Skin of body (tissue), 2 donors: ENCODE measurements around the gene GPATCH3. TPM values are rescaled to one million over a fixed set of nuclear protein-coding genes. Genes with fewer than 3 reads are reported as not detected.
A peak's percentile ranks its signal among the peaks of the same experiment; 100 is the strongest.
"Not testable (repeated sequence)": the region's sequence is repeated elsewhere in the genome, so short reads cannot be mapped to it uniquely, and the experiment has no call there.

ENCODE experiments used
- DNase-seq: peaks from one replicate; lab custom pipeline; 2025; lab: John Stamatoyannopoulos, UW
- total RNA-seq: library from RNA; depleted of rRNA; stranded (reverse); fragments of >200 nt; gene quantifications from one replicate; pipeline ENCODE4 v1.2.3, GENCODE V29; 2014

The GPATCH3 gene
- total RNA-seq, 1 donor from 2014 or later = 8.5 TPM

GRCh38 chr1:26913754-26914619 lies 13.7 kb upstream of the GPATCH3 start, which contains the start of gene NR0B2:
Gene NR0B2, minus strand, starts transcription at chr1:26913975. Its CDS starts 35 bp downstream, at chr1:26913940.
- no peak for DNase-seq

GRCh38 chr1:26913389-26913753 lies 13.1 kb upstream of the GPATCH3 start:
- DNase-seq = no peak

- no peak for DNase-seq
These were observed 11.9 kb upstream of the GPATCH3 start for GRCh38 chr1:26912147-26912490.

- no peak for DNase-seq
These were observed 11.3 kb upstream of the GPATCH3 start for GRCh38 chr1:26911399-26912146.

GRCh38 chr1:26910343-26911160 lies 10.3 kb upstream of the GPATCH3 start:
- DNase-seq = no peak

- DNase-seq = no peak
These were observed 9.7 kb upstream of the GPATCH3 start for GRCh38 chr1:26909951-26910342.

GRCh38 chr1:26907071-26907917 lies 7.0 kb upstream of the GPATCH3 start:
- DNase-seq = no peak

GRCh38 chr1:26900815-26901511 lies 696 bp upstream of the GPATCH3 start:
- DNase-seq = no peak

- no peak for DNase-seq
These were observed 2.9 kb downstream of the GPATCH3 start for GRCh38 chr1:26897351-26897750.

GRCh38 chr1:26894263-26894662 lies 6.0 kb downstream of the GPATCH3 start:
- no peak for DNase-seq

- DNase-seq = no peak
These were observed 9.8 kb downstream of the GPATCH3 start for GRCh38 chr1:26890467-26890796.

GRCh38 chr1:26889551-26890466 lies 10.5 kb downstream of the GPATCH3 start, which contains the start of gene GPN2:
Gene GPN2, minus strand, starts transcription at chr1:26890283. Its CDS starts 187 bp downstream, at chr1:26890096.
- peak; percentile 49 for DNase-seq

GRCh38 chr1:26888231-26888630 lies 12.0 kb downstream of the GPATCH3 start:
- no peak for DNase-seq

GRCh38 chr1:26887125-26887524 lies 13.1 kb downstream of the GPATCH3 start:
- no peak for DNase-seq

- DNase-seq = no peak
These were observed 17.4 kb downstream of the GPATCH3 start for GRCh38 chr1:26882696-26883463.

- not testable (repeated sequence) for DNase-seq
These were observed 18.7 kb downstream of the GPATCH3 start for GRCh38 chr1:26881611-26882010.

- no peak for DNase-seq
These were observed 20.5 kb downstream of the GPATCH3 start for GRCh38 chr1:26879793-26880192.

GRCh38 chr1:26877326-26877725 lies 22.9 kb downstream of the GPATCH3 start:
- no peak for DNase-seq
